Calu3 (cell line): Measurements from ENCODE around the gene KCNJ13. TPM values are rescaled to one million over a fixed set of nuclear protein-coding genes. Genes with fewer than 3 reads are reported as not detected.
A peak's percentile ranks its signal among the peaks of the same experiment; 100 is the strongest.

ENCODE experiments used
- Bru-seq: library from RNA; stranded (reverse); fragments of 400-500 nt; gene quantifications from one replicate; lab custom pipeline; 2021; lab: Mats Ljungman, UMichigan
- BruChase-seq, 2 experiments: library from RNA; stranded (reverse); fragments of 400-500 nt; gene quantifications; one replicate each; lab custom pipeline; 2021; lab: Mats Ljungman, UMichigan
- BruUV-seq: library from RNA; stranded (reverse); fragments of 400-500 nt; replicated peaks from 2 replicates; lab custom pipeline; 2021; lab: Mats Ljungman, UMichigan
- CTCF ChIA-PET: fragments of 300-600 bp; sonication (Branson Sonifier 250); formaldehyde crosslinking; loops from one replicate; lab custom pipeline; 2022; ENCODE audit warnings: antibody characterized with exemption; lab: Charles Lee
- DNase-seq: peaks from one replicate; pipeline ENCODE4 v3.0.0; 2022
- H3K27ac Mint-ChIP-seq: one replicate; pipeline ENCODE4 v1.8.0; 2022; ENCODE audit warnings: mixed read lengths; ENCODE audit not compliant: unreplicated experiment
- H3K27me3 Mint-ChIP-seq: one replicate; pipeline ENCODE4 v1.8.0; 2022; ENCODE audit warnings: mixed read lengths; ENCODE audit not compliant: unreplicated experiment
- H3K36me3 Mint-ChIP-seq: one replicate; pipeline ENCODE4 v1.8.0; 2022; ENCODE audit warnings: mild to moderate bottlenecking, moderate library complexity, mixed read lengths; ENCODE audit not compliant: insufficient read depth, unreplicated experiment
- H3K4me1 Mint-ChIP-seq: one replicate; pipeline ENCODE4 v1.8.0; 2022; ENCODE audit warnings: mild to moderate bottlenecking, low read depth, mixed read lengths; ENCODE audit not compliant: unreplicated experiment
- H3K4me3 Mint-ChIP-seq: one replicate; pipeline ENCODE4 v1.8.0; 2022; ENCODE audit warnings: mild to moderate bottlenecking, low read depth, moderate library complexity, mixed read lengths; ENCODE audit not compliant: unreplicated experiment
- H3K9me3 Mint-ChIP-seq: one replicate; pipeline ENCODE4 v1.8.0; 2022; ENCODE audit warnings: low read depth, mixed read lengths; ENCODE audit not compliant: unreplicated experiment
- intact Hi-C: fragments of 100-400 bp; cut with micrococcal nuclease; formaldehyde crosslinking; loops from one replicate; pipeline ENCODE4 v1.10.0; 2022; ENCODE audit not compliant: unreplicated experiment
- long read RNA-seq: library from polyadenylated mRNA; stranded (forward); transcript quantifications from one replicate; pipeline ENCODE4 v2.0.0, GENCODE V29; 2022
- total RNA-seq: library from RNA; stranded (reverse); gene quantifications from 2 replicates; pipeline ENCODE4 v1.2.3, GENCODE V29; 2022
- TF ChIP-seq, protein P1 (sequence below): fragments of 200-600 bp; IDR thresholded peaks from one replicate; pipeline ENCODE4 v1.8.0; 2022; ENCODE audit warnings: antibody characterized with exemption; ENCODE audit not compliant: unreplicated experiment

Gene KCNJ13
- total RNA-seq (not detected in 2 replicates), Bru-seq, nascent RNA (percentile 7 among the genes with signal in this experiment), BruChase-seq, experiment 1, labeled RNA remaining after a 6-hour chase (not detected), BruChase-seq, experiment 2, labeled RNA remaining after a 2-hour chase (not detected)
- long read RNA-seq: 0 reads

- intact Hi-C loops: no loop called here
- peaks cover 4% of the 10 kb centered on the region for H3K36me3 Mint-ChIP-seq
- CTCF ChIA-PET: no interaction called here
- H3K9me3 Mint-ChIP-seq: no peaks in the 10 kb centered on the region
- H3K4me3 Mint-ChIP-seq: no peak within 1 kb of the TSS
- peaks cover 29% of the 10 kb centered on the region for H3K4me1 Mint-ChIP-seq
- H3K27ac Mint-ChIP-seq: no peak within 1 kb of the TSS
- BruUV-seq: no TSS peak
- DNase-seq: peak; percentile 7
- no peaks in the 10 kb centered on the region for H3K27me3 Mint-ChIP-seq
- TF ChIP-seq, protein P1, sequence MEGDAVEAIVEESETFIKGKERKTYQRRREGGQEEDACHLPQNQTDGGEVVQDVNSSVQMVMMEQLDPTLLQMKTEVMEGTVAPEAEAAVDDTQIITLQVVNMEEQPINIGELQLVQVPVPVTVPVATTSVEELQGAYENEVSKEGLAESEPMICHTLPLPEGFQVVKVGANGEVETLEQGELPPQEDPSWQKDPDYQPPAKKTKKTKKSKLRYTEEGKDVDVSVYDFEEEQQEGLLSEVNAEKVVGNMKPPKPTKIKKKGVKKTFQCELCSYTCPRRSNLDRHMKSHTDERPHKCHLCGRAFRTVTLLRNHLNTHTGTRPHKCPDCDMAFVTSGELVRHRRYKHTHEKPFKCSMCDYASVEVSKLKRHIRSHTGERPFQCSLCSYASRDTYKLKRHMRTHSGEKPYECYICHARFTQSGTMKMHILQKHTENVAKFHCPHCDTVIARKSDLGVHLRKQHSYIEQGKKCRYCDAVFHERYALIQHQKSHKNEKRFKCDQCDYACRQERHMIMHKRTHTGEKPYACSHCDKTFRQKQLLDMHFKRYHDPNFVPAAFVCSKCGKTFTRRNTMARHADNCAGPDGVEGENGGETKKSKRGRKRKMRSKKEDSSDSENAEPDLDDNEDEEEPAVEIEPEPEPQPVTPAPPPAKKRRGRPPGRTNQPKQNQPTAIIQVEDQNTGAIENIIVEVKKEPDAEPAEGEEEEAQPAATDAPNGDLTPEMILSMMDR: no peak
Measured at GRCh38 chr2:232776435-232776834, at the start of gene KCNJ13. Gene KCNJ13, minus strand, starts transcription at chr2:232776565. Its CDS starts 5,203 bp downstream, at chr2:232771362.

DNA sequence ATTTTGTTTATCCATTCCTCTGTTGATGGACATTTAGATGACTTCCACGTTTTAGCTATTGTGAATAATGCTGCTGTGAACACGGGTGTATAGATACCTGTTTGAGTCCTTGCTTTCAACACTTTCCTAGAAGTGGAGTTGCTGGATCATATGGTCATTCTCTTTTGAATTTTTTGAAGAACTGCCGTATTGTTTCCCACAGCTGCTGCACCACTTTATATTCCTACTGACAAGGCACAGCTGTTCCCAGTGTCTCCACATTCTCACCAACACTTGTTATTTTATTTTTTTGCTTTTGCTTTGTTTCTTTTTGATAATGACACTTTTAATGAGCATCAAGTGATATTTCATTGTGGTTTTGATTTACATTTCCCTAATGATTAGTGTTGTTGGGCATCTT is 41.4 kb upstream of the KCNJ13 start:
- no peaks in the 10 kb centered on the region for H3K27me3 Mint-ChIP-seq
- no peak overlapping the region for H3K4me3 Mint-ChIP-seq
- TF ChIP-seq, protein P1: no peak
- H3K36me3 Mint-ChIP-seq: peaks cover 57% of the 10 kb centered on the region
- BruUV-seq: no TSS peak
- DNase-seq: no peak
- intact Hi-C loops: no loop called here
- no peak overlapping the region for H3K27ac Mint-ChIP-seq
- CTCF ChIA-PET: no interaction called here
- no peaks in the 10 kb centered on the region for H3K9me3 Mint-ChIP-seq
- H3K4me1 Mint-ChIP-seq: no peaks in the 10 kb centered on the region

DNA sequence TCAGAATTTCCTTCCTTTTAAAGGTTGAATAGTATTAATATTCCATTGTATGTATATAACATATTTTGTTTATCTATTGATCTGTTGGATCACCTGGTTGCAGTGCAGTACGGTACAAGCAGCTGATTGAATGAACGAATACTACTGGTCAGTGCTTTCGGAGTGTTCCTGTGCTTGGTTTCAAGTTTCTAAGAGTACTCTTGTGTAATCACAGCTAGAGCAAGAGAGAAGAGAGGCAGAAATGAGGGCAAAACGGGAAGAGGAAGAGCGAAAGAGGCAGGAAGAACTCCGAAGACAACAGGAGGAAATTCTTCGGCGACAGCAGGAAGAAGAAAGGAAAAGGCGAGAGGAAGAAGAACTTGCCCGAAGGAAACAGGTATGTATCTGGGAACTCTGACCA is 40.3 kb upstream of the KCNJ13 start:
- Mint-ChIP-seq H3K4me3 (no peak overlapping the region), H3K27ac (no peak overlapping the region), H3K36me3 (peaks cover 59% of the 10 kb centered on the region), H3K9me3 (no peaks in the 10 kb centered on the region), H3K4me1 (no peaks in the 10 kb centered on the region), H3K27me3 (no peaks in the 10 kb centered on the region)
- no TSS peak for BruUV-seq
- TF ChIP-seq, protein P1: no peak
- CTCF ChIA-PET: no interaction called here
- no peak for DNase-seq
- intact Hi-C loops: no loop called here

GRCh38 chr2:232815569-232815968 is 39.2 kb upstream of the KCNJ13 start:
- peaks cover 55% of the 10 kb centered on the region for H3K36me3 Mint-ChIP-seq
- no peaks in the 10 kb centered on the region for H3K9me3 Mint-ChIP-seq
- BruUV-seq: no TSS peak
- no peaks in the 10 kb centered on the region for H3K4me1 Mint-ChIP-seq
- no peak for DNase-seq
- CTCF ChIA-PET: no interaction called here
- intact Hi-C loops: no loop called here
- no peak overlapping the region for H3K27ac Mint-ChIP-seq
- no peaks in the 10 kb centered on the region for H3K27me3 Mint-ChIP-seq
- no peak overlapping the region for H3K4me3 Mint-ChIP-seq
- TF ChIP-seq, protein P1: no peak
